CD14-positive monocyte (primary cell): ENCODE results near the gene CA6. TPM values are rescaled to one million over a fixed set of nuclear protein-coding genes. Genes with fewer than 3 reads are reported as not detected.

Source experiments
- DNase-seq, 3 donors: peaks; one replicate each; pipeline ENCODE4 v3.0.0-alpha.2; 2011 to 2022
- H2AFZ ChIP-seq: 2 replicates; pipeline ENCODE4 v1.6.0; 2012; ENCODE audit warnings: mild to moderate bottlenecking, low read depth, low read length, inconsistent platforms; ENCODE audit not compliant: insufficient read depth, poor library complexity, severe bottlenecking
- H3K27ac ChIP-seq, 2 donors: 1 replicate in 1 of 2; 2 replicates in 1 of 2; pipeline ENCODE4 v1.5.1; 2012 to 2013; ENCODE audit warnings: low read length in 2 of 2, control low read depth in 1 of 2, inconsistent platforms in 1 of 2, low read depth in 1 of 2, mild to moderate bottlenecking in 1 of 2
- H3K27me3 ChIP-seq, 2 donors: one replicate each; pipeline versions ENCODE4 v1.6.0 to v1.6.1; 2011 to 2013; ENCODE audit warnings: low read length in 2 of 2; ENCODE audit not compliant: control insufficient read depth in 2 of 2, insufficient read depth in 2 of 2
- H3K36me3 ChIP-seq, 2 donors: replicated peaks in 1 of 2; 1 replicate in 1 of 2; 2 replicates in 1 of 2; pipeline versions ENCODE4 v1.5.1 to v1.6.1; 2012 to 2013; ENCODE audit warnings: low read length in 2 of 2, control low read depth in 1 of 2, inconsistent platforms in 1 of 2, mild to moderate bottlenecking in 1 of 2; ENCODE audit not compliant: insufficient read depth in 2 of 2, control insufficient read depth in 1 of 2
- H3K4me1 ChIP-seq, 2 donors: 1 replicate in 1 of 2; 2 replicates in 1 of 2; pipeline versions ENCODE4 v1.5.1 to v1.6.1; 2012 to 2013; ENCODE audit warnings: low read length in 2 of 2, control low read depth in 1 of 2, inconsistent platforms in 1 of 2, mild to moderate bottlenecking in 1 of 2, moderate library complexity in 1 of 2; ENCODE audit not compliant: insufficient read depth in 2 of 2, control insufficient read depth in 1 of 2
- H3K4me2 ChIP-seq: replicated peaks from 2 replicates; pipeline ENCODE3; 2012; ENCODE audit warnings: low read length, moderate library complexity, mild to moderate bottlenecking; ENCODE audit not compliant: poor library complexity, severe bottlenecking; ENCODE audit errors: extremely low read depth
- H3K4me3 ChIP-seq, 3 experiments: fragments of 200-600 bp in 1 of 3; sonication (generic) in 1 of 3; replicated peaks in 1 of 3; 1 replicate in 2 of 3; 2 replicates in 1 of 3; pipeline ENCODE4 v1.5.1; 2011 to 2013; ENCODE audit warnings: low read length in 3 of 3, mild to moderate bottlenecking in 3 of 3, control low read depth in 2 of 3, low read depth in 2 of 3, inconsistent platforms in 1 of 3, moderate library complexity in 1 of 3
- H3K79me2 ChIP-seq: 2 replicates; pipeline ENCODE4 v1.6.0; 2012; ENCODE audit warnings: mild to moderate bottlenecking, control low read depth, inconsistent platforms, low read length, moderate library complexity; ENCODE audit not compliant: insufficient read depth
- H3K9ac ChIP-seq: 2 replicates; pipeline ENCODE4 v1.6.0; 2017; ENCODE audit warnings: low read length, mild to moderate bottlenecking; ENCODE audit not compliant: insufficient read depth, poor library complexity, severe bottlenecking
- H3K9me3 ChIP-seq, 2 donors: replicated peaks in 1 of 2; 1 replicate in 1 of 2; 2 replicates in 1 of 2; pipeline versions ENCODE4 v1.5.1 to v1.6.1; 2012 to 2013; ENCODE audit warnings: low read length in 2 of 2, control low read depth in 1 of 2; ENCODE audit not compliant: control insufficient read depth in 1 of 2, insufficient read depth in 1 of 2
- H4K20me1 ChIP-seq: 2 replicates; pipeline ENCODE4 v1.6.0; 2012; ENCODE audit warnings: mild to moderate bottlenecking, low read length, control low read depth, moderate library complexity; ENCODE audit not compliant: insufficient read depth
- H3K27ac Mint-ChIP-seq, 7 donors: one replicate each; pipeline ENCODE4 v1.8.0; 2020; ENCODE audit warnings: mild to moderate bottlenecking in 7 of 7, mixed read lengths in 7 of 7, moderate library complexity in 6 of 7, inconsistent platforms in 2 of 7
- H3K27me3 Mint-ChIP-seq, 3 donors: one replicate each; pipeline ENCODE4 v1.8.0; 2021 to 2022; ENCODE audit warnings: low read depth in 3 of 3, mild to moderate bottlenecking in 3 of 3, mixed read lengths in 3 of 3, moderate library complexity in 3 of 3, inconsistent platforms in 1 of 3
- H3K36me3 Mint-ChIP-seq, 2 donors: one replicate each; pipeline ENCODE4 v1.8.0; 2020; ENCODE audit warnings: mixed read lengths in 2 of 2, inconsistent platforms in 1 of 2, mild to moderate bottlenecking in 1 of 2
- H3K4me1 Mint-ChIP-seq: one replicate; pipeline ENCODE4 v1.8.0; 2020; ENCODE audit warnings: mild to moderate bottlenecking, mixed read lengths
- H3K4me3 Mint-ChIP-seq, 2 donors: one replicate each; pipeline ENCODE4 v1.8.0; 2020; ENCODE audit warnings: mild to moderate bottlenecking in 2 of 2, mixed read lengths in 2 of 2, moderate library complexity in 1 of 2
- H3K9me3 Mint-ChIP-seq, 7 donors: one replicate each; pipeline ENCODE4 v1.8.0; 2020 to 2022; ENCODE audit warnings: mixed read lengths in 7 of 7, mild to moderate bottlenecking in 6 of 7, moderate library complexity in 6 of 7, inconsistent platforms in 2 of 7
- CTCF ChIP-seq: fragments of 200-600 bp; IDR thresholded peaks from one replicate; pipeline ENCODE4 v1.8.0; 2022; ENCODE audit warnings: antibody characterized with exemption, mild to moderate bottlenecking
- WGBS: methylation state at CpG from one replicate; pipeline ENCODE4 v1.1.5; 2013; ENCODE audit warnings: missing lambda C conversion rate; ENCODE audit not compliant: insufficient coverage; 5-methylcytosine and 5-hydroxymethylcytosine counted together
- intact Hi-C, 2 donors: fragments of 100-400 bp; cut with micrococcal nuclease; formaldehyde crosslinking; loops; one replicate each; pipeline versions ENCODE4 v1.15.0 to v1.15.1; 2023
- polyA plus RNA-seq, 3 donors: library from polyadenylated mRNA; depleted of rRNA in 1 of 3; unstranded in 2 of 3; stranded (reverse) in 1 of 3; fragments of 300-500 nt in 2 of 3; fragments of >200 nt in 1 of 3; fragmentation: Illumina TruSeq in 2 of 3; gene quantifications; 1 replicate in 2 of 3; 2 replicates in 1 of 3; pipeline ENCODE4 v1.2.3, GENCODE V29; 2012 to 2021

The CA6 gene
- polyA plus RNA-seq, 3 donors = not detected

GRCh38 chr1:8969937-8970336 is 24.3 kb downstream of the CA6 start:
- intact Hi-C loops = no loop called here
- no peak overlapping the region for H3K27ac Mint-ChIP-seq
- no peaks in the 10 kb centered on the region for H3K36me3 Mint-ChIP-seq
- no peaks in the 10 kb centered on the region for H4K20me1 ChIP-seq
- peaks cover 11% of the 10 kb centered on the region for H3K4me1 Mint-ChIP-seq
- H3K4me2 ChIP-seq = no peak overlapping the region
- H2AFZ ChIP-seq = no peak overlapping the region
- H3K27me3 ChIP-seq = no peaks in the 10 kb centered on the region
- H3K4me3 ChIP-seq = no peak overlapping the region
- H3K27ac ChIP-seq = no peak overlapping the region
- H3K9me3 Mint-ChIP-seq = peaks cover 0 to 3% (median 0%) of the 10 kb centered on the region in 7 donors
- peaks cover 8 to 18% (median 12%) of the 10 kb centered on the region in 3 donors for H3K27me3 Mint-ChIP-seq
- DNase-seq = no peak
- peaks cover 0 to 8% of the 10 kb centered on the region in 2 donors for H3K4me1 ChIP-seq
- H3K79me2 ChIP-seq = no peaks in the 10 kb centered on the region
- H3K4me3 Mint-ChIP-seq = no peak overlapping the region
- H3K9me3 ChIP-seq = no peaks in the 10 kb centered on the region
- no peaks in the 10 kb centered on the region for H3K36me3 ChIP-seq
- no peak overlapping the region for H3K9ac ChIP-seq
- 100% methylated on average over 1 of the region's 7 CpGs for WGBS
- TF ChIP-seq CTCF = no peak

GRCh38 chr1:8970870-8971337 is 25.2 kb downstream of the CA6 start:
- H3K4me3 ChIP-seq = no peak overlapping the region
- no peaks in the 10 kb centered on the region for H4K20me1 ChIP-seq
- intact Hi-C loops = no loop called here
- H3K9ac ChIP-seq = peak overlapping the region; percentile 8
- H3K79me2 ChIP-seq = no peaks in the 10 kb centered on the region
- no peak overlapping the region for H3K27ac ChIP-seq
- peak in 1 of 3 donors; percentile 17 for DNase-seq
- H3K36me3 ChIP-seq = no peaks in the 10 kb centered on the region
- peaks cover 0 to 8% of the 10 kb centered on the region in 2 donors for H3K4me1 ChIP-seq
- TF ChIP-seq CTCF = no peak
- 3% methylated on average over 5 of the region's 9 CpGs for WGBS
- Mint-ChIP-seq H3K4me1 (peaks cover 11% of the 10 kb centered on the region), H3K27ac (peak overlapping the region in 2 of 7 donors; percentile 26 to 58), H3K36me3 (no peaks in the 10 kb centered on the region), H3K27me3 (peaks cover 8 to 18% (median 12%) of the 10 kb centered on the region in 3 donors), H3K9me3 (peaks cover 0 to 3% (median 0%) of the 10 kb centered on the region in 7 donors), H3K4me3 (peak overlapping the region in 1 of 2 donors; percentile 37)
- no peaks in the 10 kb centered on the region for H3K9me3 ChIP-seq
- H3K27me3 ChIP-seq = no peaks in the 10 kb centered on the region
- H3K4me2 ChIP-seq = no peak overlapping the region
- peak overlapping the region; percentile 46 for H2AFZ ChIP-seq
